ENCODE measurements around the gene ABAT. TPM values are rescaled to one million over a fixed set of nuclear protein-coding genes. Genes with fewer than 3 reads are reported as not detected.
"Not testable (repeated sequence)": the region's sequence is repeated elsewhere in the genome, so short reads cannot be mapped to it uniquely, and the experiment has no call there.

ABAT gene
- total RNA-seq, 6 experiments from 2014 or later: 0.51 to 1.3 (median 0.59) TPM

- not testable (repeated sequence) for H3K36me3 Mint-ChIP-seq (ENCODE audit: low read depth); H3K4me3 Mint-ChIP-seq; H3K4me1 Mint-ChIP-seq (ENCODE audit: low read depth); H3K27ac Mint-ChIP-seq; H3K27me3 Mint-ChIP-seq (ENCODE audit: insufficient read depth); H3K9me3 Mint-ChIP-seq
- DNase-seq: peak; percentile 28
- TF ChIP-seq CTCF (IDR thresholded peaks at IDR 0.05): peak; percentile 62
Measured at GRCh38 chr16:8651958-8652357, 22.5 kb upstream of the ABAT start.

- Mint-ChIP-seq H3K36me3 (ENCODE audit: low read depth) (no peaks in the 10 kb centered on the region), H3K4me1 (ENCODE audit: low read depth) (no peaks in the 10 kb centered on the region), H3K27me3 (ENCODE audit: insufficient read depth) (peaks cover 18% of the 10 kb centered on the region), H3K27ac (no peak overlapping the region), H3K4me3 (no peak overlapping the region), H3K9me3 (no peaks in the 10 kb centered on the region)
- no peak for DNase-seq
- peak; percentile 71 for TF ChIP-seq CTCF (IDR thresholded peaks at IDR 0.05)
Measured at GRCh38 chr16:8655184-8655717, 19.2 kb upstream of the ABAT start.

GRCh38 chr16:8656376-8656775, 18.0 kb upstream of the ABAT start:
- H3K27me3 Mint-ChIP-seq (ENCODE audit: insufficient read depth): peaks cover 18% of the 10 kb centered on the region
- H3K27ac Mint-ChIP-seq: no peak overlapping the region
- no peak for TF ChIP-seq CTCF (IDR thresholded peaks at IDR 0.05)
- no peaks in the 10 kb centered on the region for H3K36me3 Mint-ChIP-seq (ENCODE audit: low read depth)
- no peak for DNase-seq
- no peak overlapping the region for H3K4me3 Mint-ChIP-seq
- H3K9me3 Mint-ChIP-seq: no peaks in the 10 kb centered on the region
- H3K4me1 Mint-ChIP-seq (ENCODE audit: low read depth): no peaks in the 10 kb centered on the region

- peak; percentile 78 for TF ChIP-seq CTCF (IDR thresholded peaks at IDR 0.05)
- no peaks in the 10 kb centered on the region for H3K9me3 Mint-ChIP-seq
- H3K4me1 Mint-ChIP-seq (ENCODE audit: low read depth): no peaks in the 10 kb centered on the region
- DNase-seq: peak; percentile 13
- peaks cover 27% of the 10 kb centered on the region for H3K27me3 Mint-ChIP-seq (ENCODE audit: insufficient read depth)
- H3K36me3 Mint-ChIP-seq (ENCODE audit: low read depth): no peaks in the 10 kb centered on the region
- H3K27ac Mint-ChIP-seq: no peak overlapping the region
- H3K4me3 Mint-ChIP-seq: no peak overlapping the region
Measured at GRCh38 chr16:8660841-8661301, 13.5 kb upstream of the ABAT start.

GRCh38 chr16:8661703-8662102, 12.7 kb upstream of the ABAT start:
- Mint-ChIP-seq H3K9me3 (no peaks in the 10 kb centered on the region), H3K36me3 (ENCODE audit: low read depth) (no peaks in the 10 kb centered on the region), H3K27ac (no peak overlapping the region), H3K27me3 (ENCODE audit: insufficient read depth) (peaks cover 24% of the 10 kb centered on the region), H3K4me3 (no peak overlapping the region), H3K4me1 (ENCODE audit: low read depth) (no peaks in the 10 kb centered on the region)
- DNase-seq: no peak
- TF ChIP-seq CTCF (IDR thresholded peaks at IDR 0.05): no peak
